ENCODE data around the gene PRR18.

PRR18 gene

GRCh38 chr6:166270706-166271375 is 37.4 kb downstream of the PRR18 start:
- TF ChIP-seq ZFX (IDR thresholded peaks at IDR 0.05; ENCODE audit: borderline replicate concordance) (no peak), CTCF (IDR thresholded peaks at IDR 0.05) (no peak)
- H3K27ac ChIP-seq: no peak overlapping the region

- TF ChIP-seq ZFX (IDR thresholded peaks at IDR 0.05; ENCODE audit: borderline replicate concordance) (no peak), CTCF (IDR thresholded peaks at IDR 0.05) (no peak)
- H3K27ac ChIP-seq: no peak overlapping the region
These were observed 38.7 kb downstream of the PRR18 start for GRCh38 chr6:166269301-166270039.

GRCh38 chr6:166268431-166268830 is 39.8 kb downstream of the PRR18 start:
- no peak overlapping the region for H3K27ac ChIP-seq
- TF ChIP-seq CTCF (IDR thresholded peaks at IDR 0.05): no peak
- TF ChIP-seq ZFX (IDR thresholded peaks at IDR 0.05; ENCODE audit: borderline replicate concordance): no peak

- H3K27ac ChIP-seq: no peak overlapping the region
- TF ChIP-seq ZFX (IDR thresholded peaks at IDR 0.05; ENCODE audit: borderline replicate concordance) (no peak), CTCF (IDR thresholded peaks at IDR 0.05) (no peak)
These were observed 40.7 kb downstream of the PRR18 start for GRCh38 chr6:166267526-166267925.

- TF ChIP-seq ZFX (IDR thresholded peaks at IDR 0.05; ENCODE audit: borderline replicate concordance): no peak
- no peak for TF ChIP-seq CTCF (IDR thresholded peaks at IDR 0.05)
- H3K27ac ChIP-seq: no peak overlapping the region
These were observed 41.9 kb downstream of the PRR18 start for GRCh38 chr6:166266336-166266735.

- no peak overlapping the region for H3K27ac ChIP-seq
- TF ChIP-seq CTCF (IDR thresholded peaks at IDR 0.05): no peak
- no peak for TF ChIP-seq ZFX (IDR thresholded peaks at IDR 0.05; ENCODE audit: borderline replicate concordance)
These were observed 45.3 kb downstream of the PRR18 start for GRCh38 chr6:166262743-166263515.

All from 22Rv1 (cell line).